Stimulated activated CD8-positive, alpha-beta memory T cell treated with anti-CD3 and anti-CD28 coated beads, Interleukin-7, amount 100 ng/mL, for 1 hour (primary cell): ENCODE results near the gene ALG1.
A peak's percentile ranks its signal among the peaks of the same experiment; 100 is the strongest.
"Not testable (repeated sequence)": the region's sequence is repeated elsewhere in the genome, so short reads cannot be mapped to it uniquely, and the experiment has no call there.

Experiments
- DNase-seq, 2 donors: peaks; one replicate each; pipeline ENCODE4 v3.0.0-alpha.2; 2020; ENCODE audit warnings: low read depth in 2 of 2

ALG1 gene

DNA sequence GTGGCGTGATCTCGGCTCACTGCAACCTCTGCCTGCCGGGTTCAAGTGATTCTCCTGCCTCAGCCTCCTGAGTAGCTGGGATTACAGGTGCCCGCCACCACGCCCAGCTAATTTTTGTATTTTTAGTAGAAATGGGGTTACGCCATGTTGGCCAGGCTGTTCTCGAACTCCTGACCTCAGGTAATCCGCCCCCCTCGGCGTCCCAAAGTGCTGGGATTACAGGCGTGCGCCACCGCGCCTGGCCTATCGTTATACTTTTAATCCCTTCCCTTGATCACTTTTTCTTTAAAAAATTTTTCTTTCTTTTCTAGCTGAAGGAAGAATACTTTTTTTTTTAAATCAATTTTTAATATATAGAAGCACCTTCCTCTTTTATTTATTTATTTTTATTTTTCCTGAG, 2.1 kb downstream of the ALG1 start:
- not testable (repeated sequence) for DNase-seq

DNA sequence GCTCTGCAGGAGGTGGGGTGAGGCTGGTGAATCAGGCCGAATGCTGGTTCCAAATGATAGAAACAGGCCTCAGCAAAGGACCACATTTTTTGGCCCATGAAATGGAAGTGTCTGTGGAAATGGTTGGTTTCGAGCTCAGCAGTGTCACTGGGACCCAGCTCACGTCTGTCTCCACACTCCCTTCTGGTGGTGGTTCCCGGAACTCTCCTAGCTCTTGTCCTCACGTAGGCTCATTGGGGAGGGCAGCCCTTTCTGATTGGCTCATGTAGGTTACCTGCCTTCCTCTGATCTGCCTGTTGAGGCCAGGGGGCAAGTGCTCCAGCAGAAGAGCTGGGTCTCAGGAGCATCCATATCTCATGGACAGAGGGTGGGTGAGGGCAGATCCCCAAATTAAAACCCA, 4.0 kb downstream of the ALG1 start:
- DNase-seq, result no peak

GRCh38 chr16:5077304-5077703, 5.7 kb downstream of the ALG1 start:
- no peak for DNase-seq

GRCh38 chr16:5078626-5079025, 7.0 kb downstream of the ALG1 start:
- no peak for DNase-seq

- not testable (repeated sequence) for DNase-seq
These were observed 8.8 kb downstream of the ALG1 start for GRCh38 chr16:5080461-5080860.

GRCh38 chr16:5080996-5081395, 9.4 kb downstream of the ALG1 start:
- DNase-seq, result not testable (repeated sequence)

GRCh38 chr16:5083646-5084045, 12.0 kb downstream of the ALG1 start:
- DNase-seq, result not testable (repeated sequence)

DNA sequence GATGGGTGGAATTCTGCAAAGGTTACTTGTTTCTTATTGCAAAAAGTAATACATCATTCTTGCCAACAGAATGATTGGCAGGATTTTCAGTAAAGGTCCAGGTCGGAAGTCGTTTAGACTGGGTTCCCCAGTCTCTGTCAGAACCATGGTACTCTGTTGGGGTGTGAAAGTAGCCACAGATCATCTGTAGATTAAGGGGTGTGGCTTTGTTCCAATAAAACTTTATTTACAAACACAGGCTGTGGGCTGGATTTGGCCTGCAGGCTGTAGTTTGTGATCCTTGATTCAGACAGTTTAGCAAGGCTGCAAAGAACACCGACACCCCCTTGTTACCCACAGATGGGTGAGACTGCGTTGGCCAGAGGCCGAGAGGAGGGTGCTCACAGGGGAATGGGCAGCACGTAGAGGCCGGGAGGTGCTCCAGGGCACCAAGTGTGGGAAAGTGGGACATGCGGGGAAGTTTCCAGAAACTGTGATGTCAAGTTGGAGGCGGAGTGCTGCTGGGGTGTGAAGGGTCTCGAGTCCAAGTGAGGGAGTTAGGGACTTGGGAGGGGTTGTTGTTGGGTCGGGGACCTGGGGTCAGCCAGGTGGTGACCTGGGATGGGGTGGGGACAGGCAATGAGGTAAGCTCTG, 12.6 kb downstream of the ALG1 start:
- not testable (repeated sequence) for DNase-seq

DNA sequence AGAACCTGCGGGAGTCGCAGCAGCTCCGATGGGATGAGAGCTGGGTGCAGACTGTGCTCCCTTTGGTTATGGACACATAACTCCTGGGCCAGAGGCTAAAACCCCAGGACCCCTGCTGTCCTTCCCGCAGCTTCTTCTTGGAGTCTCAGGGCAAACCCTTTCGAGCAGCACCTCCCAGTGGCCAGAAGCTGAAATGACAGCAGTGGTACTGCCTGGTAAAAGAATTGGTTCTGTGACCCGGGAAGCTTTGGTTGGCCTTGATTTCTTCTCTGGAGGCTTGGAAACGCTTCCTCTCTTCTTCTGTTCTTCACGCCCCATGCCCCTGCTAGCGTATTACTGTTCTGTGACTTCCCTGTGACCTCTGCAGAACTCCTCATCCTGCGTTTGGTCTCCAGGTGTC, 13.2 kb downstream of the ALG1 start:
- DNase-seq, result peak in 1 of 2 donors; percentile 32

DNA sequence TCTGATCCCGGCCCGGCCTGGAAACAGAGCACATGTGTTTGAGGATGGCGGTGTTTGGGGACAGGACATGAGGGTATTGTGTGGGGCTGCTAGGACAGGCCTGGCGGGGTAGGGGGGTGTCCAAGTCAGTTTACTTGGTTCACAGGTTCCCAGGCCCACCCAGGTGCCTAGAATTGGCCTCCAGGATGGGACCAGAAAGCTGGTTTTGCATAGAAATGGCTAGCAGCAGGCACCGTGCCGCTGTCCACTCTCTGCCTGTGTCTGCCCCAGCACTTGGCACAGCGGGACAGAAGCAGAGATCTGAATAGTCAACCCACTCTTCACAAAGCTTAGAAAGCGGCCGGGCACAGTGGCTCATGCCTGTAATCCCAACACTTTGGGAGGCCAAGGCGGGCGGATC, 14.1 kb downstream of the ALG1 start:
- DNase-seq, result not testable (repeated sequence)

- DNase-seq, result not testable (repeated sequence)
These were observed 16.6 kb downstream of the ALG1 start for GRCh38 chr16:5088086-5088790.

DNA sequence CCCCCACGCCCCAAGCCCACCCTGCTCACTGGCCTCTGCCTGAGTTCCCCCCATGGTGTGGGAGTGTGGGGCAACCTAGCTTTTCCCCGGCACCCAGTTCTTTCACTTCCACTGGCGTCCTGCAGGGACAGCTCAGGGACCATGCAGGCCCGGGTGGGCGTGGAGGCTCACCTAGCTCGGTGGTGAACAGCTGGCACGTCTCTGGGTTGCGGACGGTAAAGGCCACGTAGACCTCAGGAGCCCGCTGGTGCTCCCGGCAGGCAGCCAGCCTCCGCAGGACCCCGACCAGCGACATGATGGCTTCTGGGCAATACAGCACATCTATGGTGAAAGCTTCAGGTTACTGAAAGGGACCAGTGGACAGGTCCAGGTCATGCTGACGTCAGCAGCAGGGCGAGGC, 17.3 kb downstream of the ALG1 start:
- not testable (repeated sequence) for DNase-seq

DNA sequence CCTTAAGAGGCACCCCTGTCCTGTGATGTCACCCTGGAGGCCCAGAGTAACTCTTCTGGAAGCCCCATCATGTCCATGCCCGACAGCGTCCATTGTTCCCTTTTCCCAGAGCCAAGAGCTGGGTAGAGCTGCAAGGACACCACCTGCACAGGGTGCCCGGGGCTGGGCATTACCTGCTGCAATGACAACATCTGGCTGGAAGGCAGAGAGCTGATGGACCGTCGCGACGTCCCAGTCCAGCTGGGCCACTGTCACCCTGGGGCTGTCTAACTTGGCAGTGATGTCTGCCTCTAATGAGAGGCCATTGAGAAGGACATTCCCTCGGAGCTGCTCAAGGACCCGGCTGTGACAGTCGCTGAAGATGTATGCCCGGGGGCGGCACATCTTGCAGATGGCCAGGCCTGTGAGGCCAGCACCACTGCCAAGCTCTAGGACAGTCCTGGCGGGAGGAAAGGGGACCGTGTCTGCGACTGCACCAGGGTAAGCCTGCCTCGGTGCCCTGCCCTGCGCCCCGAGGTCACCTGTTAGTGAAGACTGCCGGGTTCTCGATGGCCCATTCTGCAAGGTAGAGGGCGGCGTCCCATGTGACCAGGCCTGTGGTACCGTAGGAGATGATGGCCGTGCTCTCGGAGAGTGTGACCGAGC, 18.4 kb downstream of the ALG1 start:
- not testable (repeated sequence) for DNase-seq

GRCh38 chr16:5090592-5090991, 18.9 kb downstream of the ALG1 start:
- DNase-seq, result not testable (repeated sequence)

GRCh38 chr16:5093081-5093480, 21.4 kb downstream of the ALG1 start:
- not testable (repeated sequence) for DNase-seq

DNA sequence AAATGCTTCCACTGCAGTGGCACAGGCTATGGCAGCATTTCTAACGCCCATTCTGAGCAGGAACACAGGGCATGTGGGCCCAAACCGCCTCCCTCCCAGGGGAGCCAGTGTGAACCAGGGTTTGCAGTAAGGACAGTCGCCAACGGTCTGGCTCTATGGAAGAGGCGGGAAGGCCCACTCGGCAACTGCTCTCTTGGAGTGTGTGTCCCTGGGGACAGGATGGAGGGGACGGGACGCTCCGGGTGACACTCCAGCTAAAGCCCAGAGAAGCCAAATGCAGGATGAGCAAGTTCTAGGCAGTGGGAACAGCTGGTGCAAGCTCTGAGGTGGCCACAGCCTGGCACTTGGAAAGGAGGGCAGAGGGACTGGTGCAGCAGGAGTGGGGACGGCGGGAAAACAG, 22.1 kb downstream of the ALG1 start:
- not testable (repeated sequence) for DNase-seq

GRCh38 chr16:5095145-5095830, 23.6 kb downstream of the ALG1 start:
- not testable (repeated sequence) for DNase-seq

DNA sequence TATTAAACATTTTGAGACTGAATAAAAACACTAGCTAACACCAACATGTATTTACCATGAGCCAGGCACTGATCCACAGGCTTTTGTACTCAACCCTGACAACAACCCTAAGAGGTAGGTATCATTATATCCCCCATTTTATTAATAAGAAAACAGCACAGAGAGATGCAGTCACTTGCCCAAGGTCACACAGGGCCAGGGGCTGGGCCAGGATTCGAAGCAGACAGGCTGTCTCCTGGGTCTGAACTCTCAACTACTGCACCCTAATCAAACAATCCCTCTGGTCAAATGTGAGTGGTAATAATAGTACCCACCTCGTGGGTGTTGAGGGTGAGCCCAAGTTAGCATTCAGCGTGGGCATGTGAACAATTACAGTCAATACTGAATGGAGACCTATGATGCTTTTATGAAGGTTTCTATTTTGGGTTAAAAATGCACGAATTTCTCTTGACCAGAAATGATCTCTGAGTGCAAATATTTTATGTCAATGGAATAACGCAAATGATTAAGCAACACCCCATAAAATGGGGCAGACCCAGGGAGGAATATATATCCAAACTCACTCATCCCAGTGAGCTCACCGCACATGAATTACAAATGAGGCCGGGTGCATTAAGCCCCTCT, 24.9 kb downstream of the ALG1 start:
- not testable (repeated sequence) for DNase-seq

DNA sequence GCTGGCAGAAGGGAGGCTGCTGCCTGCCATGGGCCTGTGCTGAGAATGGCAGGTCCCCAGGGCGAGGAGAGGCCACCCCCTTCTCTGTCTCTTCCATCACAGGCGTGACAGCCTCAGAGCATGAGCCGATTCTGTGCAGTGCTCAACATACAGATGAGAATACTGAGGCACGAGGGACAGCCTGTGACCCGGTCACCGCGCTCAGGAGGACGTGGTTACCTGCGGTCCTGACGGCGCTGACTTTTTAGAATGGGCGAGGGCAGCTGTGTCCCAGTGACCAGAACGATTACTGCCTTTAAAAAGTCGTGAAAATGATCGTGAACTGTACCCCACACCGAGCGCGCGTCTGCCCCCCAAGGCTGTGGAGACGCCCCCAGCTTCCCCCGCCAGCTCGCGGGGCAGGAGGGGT, 25.4 kb downstream of the ALG1 start:
- not testable (repeated sequence) for DNase-seq

- peak; percentile 75 to 78 for DNase-seq
These were observed 26.0 kb downstream of the ALG1 start, which contains the start of gene EEF2KMT for GRCh38 chr16:5097470-5098220. EEF2KMT (minus strand) TSS chr16:5097795; CDS start chr16:5097739, 56 bp downstream.
